Sigmoid colon (tissue), 7 donors: ENCODE measurements around the gene MUC6. TPM values are rescaled to one million over a fixed set of nuclear protein-coding genes. Genes with fewer than 3 reads are reported as not detected.
"Not testable (repeated sequence)": the region's sequence is repeated elsewhere in the genome, so short reads cannot be mapped to it uniquely, and the experiment has no call there.

Experiments used
- DNase-seq: peaks from one replicate; pipeline ENCODE4 v3.0.0-alpha.2; 2019
- H3K27ac ChIP-seq, 4 donors: fragments of 200-600 bp; sonication (generic); one replicate each; pipeline ENCODE4 v1.5.1; 2016 to 2019; ENCODE audit warnings: mild to moderate bottlenecking in 1 of 4
- H3K27me3 ChIP-seq, 3 donors: fragments of 200-600 bp; sonication (generic); one replicate each; pipeline ENCODE4 v1.5.1; 2019; ENCODE audit warnings: mild to moderate bottlenecking in 1 of 3
- H3K36me3 ChIP-seq, 4 donors: fragments of 200-600 bp; sonication (generic); one replicate each; pipeline ENCODE4 v1.5.1; 2016 to 2019
- H3K4me1 ChIP-seq, 4 donors: fragments of 200-600 bp; sonication (generic); one replicate each; pipeline ENCODE4 v1.5.1; 2017 to 2019
- H3K4me3 ChIP-seq, 4 donors: fragments of 200-600 bp; sonication (generic); one replicate each; pipeline ENCODE4 v1.5.1; 2017 to 2019; ENCODE audit warnings: mild to moderate bottlenecking in 2 of 4, moderate library complexity in 1 of 4
- H3K9me3 ChIP-seq, 4 donors: fragments of 200-600 bp in 3 of 4; sonication (generic) in 3 of 4; one replicate each; pipeline versions ENCODE4 v1.5.1 to v1.6.1; 2013 to 2019
- CTCF ChIP-seq, 4 experiments: fragments of 450-650 bp in 3 of 4; fragments of 200-600 bp in 1 of 4; IDR thresholded peaks; one replicate each; pipeline ENCODE4 v1.5.1; 2016 to 2019; ENCODE audit warnings: antibody characterized with exemption in 4 of 4, mild to moderate bottlenecking in 3 of 4, moderate library complexity in 2 of 4
- EP300 ChIP-seq, 4 donors: sonication (generic); formaldehyde crosslinking; IDR thresholded peaks; one replicate each; pipeline ENCODE4 v1.6.1; 2017; ENCODE audit warnings: antibody characterized with exemption in 4 of 4
- POLR2A ChIP-seq, 2 donors: fragments of 450-650 bp; IDR thresholded peaks; one replicate each; pipeline ENCODE4 v1.6.1; 2016; ENCODE audit warnings: antibody characterized with exemption in 2 of 2, mild to moderate bottlenecking in 2 of 2, moderate library complexity in 2 of 2
- POLR2AphosphoS5 ChIP-seq, 4 donors: sonication (generic); formaldehyde crosslinking; IDR thresholded peaks; one replicate each; pipeline ENCODE4 v1.6.1; 2017; ENCODE audit warnings: antibody characterized with exemption in 4 of 4
- WGBS, 2 donors: extraction: QIAGEN DNeasy Blood & Tissue Kit; methylation state at CpG; one replicate each; pipeline ENCODE4 v1.1.7; 2013; 5-methylcytosine and 5-hydroxymethylcytosine counted together
- intact Hi-C: fragments of 100-400 bp; cut with DNase I; formaldehyde crosslinking; loops from one replicate; pipeline ENCODE4 v1.15.1; 2023
- polyA plus RNA-seq, 3 donors: library from polyadenylated mRNA; stranded (reverse); fragments of 200-250 nt; gene quantifications; one replicate each; pipeline ENCODE4 v1.2.3, GENCODE V29; 2013
- total RNA-seq, 4 donors: library from RNA; depleted of rRNA; stranded (reverse); fragments of >200 nt; gene quantifications; one replicate each; pipeline ENCODE4 v1.1.0, GENCODE V29; 2016
- donor health status: healthy with polysubstance abuse.
- donor health status: Bipolar disorder and iron deficiency.
- donor health status: healthy.

MUC6 gene
- total and polyA plus RNA-seq, 7 donors: under 0.01 to 0.04 TPM; not detected in 5

GRCh38 chr11:975827-976226 lies 60.7 kb downstream of the MUC6 start:
- peaks cover 17 to 89% (median 40%) of the 10 kb centered on the region in 4 donors for H3K36me3 ChIP-seq
- no peak for DNase-seq
- 81 to 88% methylated on average over 15 of the region's 15 CpGs for WGBS, 2 donors
- intact Hi-C loops: no loop called here
- no peaks in the 10 kb centered on the region for H3K27me3 ChIP-seq
- TF ChIP-seq POLR2A (IDR thresholded peaks at IDR 0.05): no peak
- no peak overlapping the region for H3K27ac ChIP-seq
- no peaks in the 10 kb centered on the region for H3K9me3 ChIP-seq
- H3K4me3 ChIP-seq: no peak overlapping the region
- H3K4me1 ChIP-seq: peaks cover 0 to 5% (median 0%) of the 10 kb centered on the region in 4 donors

- H3K9me3 ChIP-seq, intact Hi-C loops: not testable (repeated sequence)
- WGBS, 2 donors: 89 to 98% methylated on average over 41 of the region's 41 CpGs
Observed at GRCh38 chr11:975376-975775, 61.1 kb downstream of the MUC6 start.

GRCh38 chr11:973237-973636 lies 63.3 kb downstream of the MUC6 start:
- no peak for TF ChIP-seq CTCF (IDR thresholded peaks at IDR 0.05)
- no peak for TF ChIP-seq POLR2A (IDR thresholded peaks at IDR 0.05)
- no peak for TF ChIP-seq EP300 (IDR thresholded peaks at IDR 0.05)
- no peak for TF ChIP-seq POLR2AphosphoS5 (IDR thresholded peaks at IDR 0.05)
- intact Hi-C loops: no loop called here
- DNase-seq: no peak
- Histone ChIP-seq H3K27me3 (no peaks in the 10 kb centered on the region), H3K36me3 (peaks cover 18 to 82% (median 43%) of the 10 kb centered on the region in 4 donors), H3K4me1 (peaks cover 0 to 5% (median 0%) of the 10 kb centered on the region in 4 donors), H3K9me3 (no peaks in the 10 kb centered on the region), H3K4me3 (no peak overlapping the region), H3K27ac (no peak overlapping the region)
- WGBS, 2 donors: 97% methylated on average over 11 of the region's 11 CpGs

More at GRCh38 chr11:975376-975775, 61.1 kb downstream of the MUC6 start:
- peaks cover 22 to 89% (median 43%) of the 10 kb centered on the region in 4 donors for H3K36me3 ChIP-seq
- not testable (repeated sequence) for H3K27me3 ChIP-seq, DNase-seq, H3K27ac ChIP-seq, H3K4me1 ChIP-seq, H3K4me3 ChIP-seq

GRCh38 chr11:972523-973211 lies 63.9 kb downstream of the MUC6 start:
- Histone ChIP-seq H3K36me3 (peaks cover 15 to 76% (median 40%) of the 10 kb centered on the region in 4 donors), H3K4me3 (no peak overlapping the region), H3K9me3 (no peaks in the 10 kb centered on the region), H3K27ac (no peak overlapping the region), H3K27me3 (no peaks in the 10 kb centered on the region), H3K4me1 (peaks cover 0 to 5% (median 0%) of the 10 kb centered on the region in 4 donors)
- no peak for DNase-seq
- TF ChIP-seq POLR2A (IDR thresholded peaks at IDR 0.05): no peak
- TF ChIP-seq EP300 (IDR thresholded peaks at IDR 0.05): no peak
- TF ChIP-seq CTCF (IDR thresholded peaks at IDR 0.05): no peak
- TF ChIP-seq POLR2AphosphoS5 (IDR thresholded peaks at IDR 0.05): no peak
- intact Hi-C loops: no loop called here
- WGBS, 2 donors: 97% methylated on average over 26 of the region's 26 CpGs

- 96 to 97% methylated on average over 31 of the region's 31 CpGs for WGBS, 2 donors
- DNase-seq: no peak
- Histone ChIP-seq H3K9me3 (no peaks in the 10 kb centered on the region), H3K27me3 (no peaks in the 10 kb centered on the region), H3K4me3 (no peak overlapping the region), H3K4me1 (peaks cover 0 to 6% (median 1%) of the 10 kb centered on the region in 4 donors), H3K36me3 (peaks cover 15 to 68% (median 34%) of the 10 kb centered on the region in 4 donors), H3K27ac (no peak overlapping the region)
- TF ChIP-seq EP300 (IDR thresholded peaks at IDR 0.05) (no peak), CTCF (IDR thresholded peaks at IDR 0.05) (no peak)
- intact Hi-C loops: no loop called here
Observed at GRCh38 chr11:971731-972365, 64.7 kb downstream of the MUC6 start.
